C4-2B (cell line): ENCODE data around the gene CLEC2L.
"Not testable (repeated sequence)": the region's sequence is repeated elsewhere in the genome, so short reads cannot be mapped to it uniquely, and the experiment has no call there.

Experiments used
- H3K27ac ChIP-seq: fragments of 450-650 bp; 2 replicates; pipeline ENCODE4 v1.5.1; 2017
- ZFX ChIP-seq: fragments of 450-650 bp; IDR thresholded peaks from 2 replicates; pipeline ENCODE4 v1.6.1; 2017
- TF ChIP-seq, protein P1 (sequence below): fragments of 450-650 bp; conservative IDR thresholded peaks from 2 replicates; pipeline ENCODE4 v1.5.1; 2017; ENCODE audit warnings: mild to moderate bottlenecking

CLEC2L gene

GRCh38 chr7:139542308-139543151 lies 19.0 kb downstream of the CLEC2L start:
- no peak for TF ChIP-seq ZFX
- TF ChIP-seq, protein P1, sequence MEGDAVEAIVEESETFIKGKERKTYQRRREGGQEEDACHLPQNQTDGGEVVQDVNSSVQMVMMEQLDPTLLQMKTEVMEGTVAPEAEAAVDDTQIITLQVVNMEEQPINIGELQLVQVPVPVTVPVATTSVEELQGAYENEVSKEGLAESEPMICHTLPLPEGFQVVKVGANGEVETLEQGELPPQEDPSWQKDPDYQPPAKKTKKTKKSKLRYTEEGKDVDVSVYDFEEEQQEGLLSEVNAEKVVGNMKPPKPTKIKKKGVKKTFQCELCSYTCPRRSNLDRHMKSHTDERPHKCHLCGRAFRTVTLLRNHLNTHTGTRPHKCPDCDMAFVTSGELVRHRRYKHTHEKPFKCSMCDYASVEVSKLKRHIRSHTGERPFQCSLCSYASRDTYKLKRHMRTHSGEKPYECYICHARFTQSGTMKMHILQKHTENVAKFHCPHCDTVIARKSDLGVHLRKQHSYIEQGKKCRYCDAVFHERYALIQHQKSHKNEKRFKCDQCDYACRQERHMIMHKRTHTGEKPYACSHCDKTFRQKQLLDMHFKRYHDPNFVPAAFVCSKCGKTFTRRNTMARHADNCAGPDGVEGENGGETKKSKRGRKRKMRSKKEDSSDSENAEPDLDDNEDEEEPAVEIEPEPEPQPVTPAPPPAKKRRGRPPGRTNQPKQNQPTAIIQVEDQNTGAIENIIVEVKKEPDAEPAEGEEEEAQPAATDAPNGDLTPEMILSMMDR: no peak
- no peak overlapping the region for H3K27ac ChIP-seq

- no peak overlapping the region for H3K27ac ChIP-seq
- TF ChIP-seq, protein P1: no peak
- TF ChIP-seq ZFX: no peak
These were observed 20.5 kb downstream of the CLEC2L start for GRCh38 chr7:139543801-139544603.

DNA sequence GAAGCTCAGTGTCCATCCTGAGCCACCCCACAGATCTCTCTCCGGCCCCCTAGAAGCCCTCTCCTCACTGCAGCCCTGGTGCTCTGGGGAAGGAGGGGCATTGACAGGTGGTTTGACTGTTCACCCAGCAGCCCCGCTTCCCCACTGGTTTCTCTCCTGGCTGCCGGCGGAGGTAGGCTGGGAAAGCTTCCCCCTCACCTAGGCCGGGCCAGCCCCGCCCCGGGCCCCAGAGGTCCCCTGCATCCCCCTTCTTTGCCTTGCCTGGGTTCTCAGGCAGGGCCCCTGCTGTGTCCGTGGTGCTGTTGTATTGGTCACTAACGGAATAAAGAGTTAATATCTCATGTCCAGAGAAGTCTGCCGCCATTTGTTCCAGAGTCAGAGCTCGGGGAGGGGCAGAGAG lies 21.2 kb downstream of the CLEC2L start:
- H3K27ac ChIP-seq: no peak overlapping the region
- TF ChIP-seq, protein P1: no peak
- TF ChIP-seq ZFX: no peak

- H3K27ac ChIP-seq: no peak overlapping the region
- no peak for TF ChIP-seq ZFX
- TF ChIP-seq, protein P1: no peak
These were observed 25.0 kb downstream of the CLEC2L start for GRCh38 chr7:139548302-139549028.

- H3K27ac ChIP-seq: not testable (repeated sequence)
These were observed 30.7 kb downstream of the CLEC2L start for GRCh38 chr7:139553991-139554700.

DNA sequence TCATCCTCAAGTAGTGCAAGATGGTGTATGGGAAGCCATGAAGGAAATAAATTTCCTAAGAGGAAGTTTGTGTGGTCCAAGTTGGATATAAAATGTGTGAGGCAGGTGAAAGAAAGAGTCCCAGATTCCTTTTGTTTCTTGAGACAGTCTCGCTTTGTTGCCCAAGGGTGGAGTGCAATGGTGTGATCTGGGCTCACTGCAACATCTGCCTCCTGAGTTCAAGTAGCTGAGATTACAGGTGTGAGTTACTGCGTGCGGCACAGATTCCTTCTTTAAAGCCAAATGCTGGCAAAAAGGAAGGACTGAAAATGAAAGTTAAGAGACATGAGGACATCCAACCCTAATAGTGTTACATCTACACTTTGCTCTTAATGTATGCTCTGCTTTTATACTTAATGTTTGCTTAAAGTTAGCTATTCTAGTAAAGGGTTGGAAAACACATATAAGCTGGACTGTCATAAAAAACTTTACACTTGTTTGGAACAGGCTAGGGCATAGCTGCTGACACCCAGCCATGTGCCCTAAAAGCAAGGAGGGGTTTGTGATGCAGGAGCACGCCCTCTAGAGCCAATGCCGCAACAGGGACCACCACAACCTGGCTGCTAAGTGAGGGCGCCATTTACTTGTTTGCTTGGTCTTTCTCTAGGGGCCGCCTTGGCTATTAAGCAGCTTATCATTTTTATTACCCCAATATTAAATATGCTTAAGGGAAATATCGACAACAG lies 34.5 kb downstream of the CLEC2L start:
- H3K27ac ChIP-seq: no peak overlapping the region
- TF ChIP-seq, protein P1: no peak
- TF ChIP-seq ZFX: no peak
